H4 (cell line): ENCODE results near the gene EML4. TPM values are rescaled to one million over a fixed set of nuclear protein-coding genes. Genes with fewer than 3 reads are reported as not detected.

Source experiments
- total RNA-seq: library from RNA; depleted of rRNA; stranded (reverse); fragments of >200 nt; shearing (Covaris generic); gene quantifications from 2 replicates; pipeline ENCODE4 v1.2.3, GENCODE V29; 2014; rRNA removed

Gene EML4
- total RNA-seq, 1 experiment from 2014 or later: 30.6 TPM

Other genes with a start within 250 kb of the EML4 start
- 10.2 and 17.2 TPM in 2 replicates for gene PKDCC, start 121.3 kb upstream of the EML4 start, total RNA-seq
- 194 and 221 TPM in 2 replicates for gene COX7A2L, start 191.9 kb downstream of the EML4 start, total RNA-seq